H9 (cell line): ENCODE measurements around the gene BAMBI. TPM values are rescaled to one million over a fixed set of nuclear protein-coding genes. Genes with fewer than 3 reads are reported as not detected.

Source experiments
- DNase-seq: peaks from one replicate; pipeline ENCODE4 v3.0.0-alpha.2; 2017
- H2AFZ ChIP-seq: one replicate; pipeline ENCODE4 v1.6.1; 2013; ENCODE audit warnings: mild to moderate bottlenecking, low read length, control low read depth, moderate library complexity
- H2AK5ac ChIP-seq: 2 replicates; pipeline ENCODE4 v1.6.1; 2013; ENCODE audit warnings: low read length, control low read depth, mixed read lengths; ENCODE audit not compliant: insufficient read length
- H2BK120ac ChIP-seq: one replicate; pipeline ENCODE4 v1.6.1; 2013; ENCODE audit warnings: low read depth, mild to moderate bottlenecking, low read length, control low read depth, inconsistent platforms; ENCODE audit not compliant: poor library complexity, severe bottlenecking
- H2BK12ac ChIP-seq: 2 replicates; pipeline ENCODE4 v1.6.1; 2013; ENCODE audit warnings: low read length, control low read depth, mixed read lengths, low read depth; ENCODE audit not compliant: insufficient read length
- H2BK15ac ChIP-seq: 2 replicates; pipeline ENCODE4 v1.6.1; 2013; ENCODE audit warnings: low read depth, low read length, control low read depth
- H2BK20ac ChIP-seq: one replicate; pipeline ENCODE4 v1.6.1; 2013; ENCODE audit warnings: low read depth, mild to moderate bottlenecking, low read length, control low read depth, inconsistent platforms; ENCODE audit not compliant: poor library complexity, severe bottlenecking
- H2BK5ac ChIP-seq: 2 replicates; pipeline ENCODE4 v1.6.1; 2013; ENCODE audit warnings: low read length, control low read depth, mixed read lengths; ENCODE audit not compliant: insufficient read length
- H3K14ac ChIP-seq: 2 replicates; pipeline ENCODE4 v1.6.1; 2013; ENCODE audit warnings: low read length, control low read depth; ENCODE audit not compliant: insufficient read depth
- H3K18ac ChIP-seq: 2 replicates; pipeline ENCODE4 v1.6.1; 2013; ENCODE audit warnings: low read depth, mild to moderate bottlenecking, mixed read lengths, low read length, control low read depth; ENCODE audit not compliant: insufficient read length
- H3K23ac ChIP-seq: 2 replicates; pipeline ENCODE4 v1.6.1; 2013; ENCODE audit warnings: low read length, control low read depth, mixed read lengths, low read depth; ENCODE audit not compliant: insufficient read length
- H3K23me2 ChIP-seq: 2 replicates; pipeline ENCODE4 v1.6.1; 2013; ENCODE audit warnings: low read depth, mild to moderate bottlenecking, mixed read lengths, low read length, control low read depth; ENCODE audit not compliant: insufficient read length, poor library complexity, severe bottlenecking
- H3K27ac ChIP-seq: 2 replicates; pipeline ENCODE4 v1.5.1; 2013; ENCODE audit warnings: low read length, control low read depth, mixed read lengths, low read depth; ENCODE audit not compliant: insufficient read length
- H3K27me3 ChIP-seq: 2 replicates; pipeline ENCODE4 v1.6.1; 2013; ENCODE audit warnings: low read length, control low read depth, inconsistent platforms; ENCODE audit not compliant: insufficient read depth
- H3K4ac ChIP-seq: 2 replicates; pipeline ENCODE4 v1.6.1; 2013; ENCODE audit warnings: low read depth, mild to moderate bottlenecking, control low read depth, inconsistent platforms, low read length, moderate library complexity
- H3K4me1 ChIP-seq: 2 replicates; pipeline ENCODE4 v1.6.1; 2013; ENCODE audit warnings: low read length, control low read depth, inconsistent platforms; ENCODE audit not compliant: insufficient read depth
- H3K4me2 ChIP-seq: 2 replicates; pipeline ENCODE4 v1.6.1; 2013; ENCODE audit warnings: low read length, control low read depth, mixed read lengths; ENCODE audit not compliant: insufficient read length, insufficient read depth
- H3K56ac ChIP-seq: 2 replicates; pipeline ENCODE4 v1.6.1; 2013; ENCODE audit warnings: low read depth, mild to moderate bottlenecking, mixed read lengths, low read length, control low read depth; ENCODE audit not compliant: insufficient read length
- H3K79me1 ChIP-seq: 2 replicates; pipeline ENCODE4 v1.6.1; 2013; ENCODE audit warnings: low read depth, mild to moderate bottlenecking, moderate library complexity, low read length, control low read depth, inconsistent platforms; ENCODE audit not compliant: insufficient read depth, poor library complexity, severe bottlenecking
- H3K79me2 ChIP-seq: 2 replicates; pipeline ENCODE4 v1.6.1; 2013; ENCODE audit warnings: low read length, control low read depth, inconsistent platforms; ENCODE audit not compliant: insufficient read depth
- H3K9ac ChIP-seq: 2 replicates; pipeline ENCODE4 v1.6.1; 2013; ENCODE audit warnings: low read length, control low read depth, mixed read lengths; ENCODE audit not compliant: insufficient read length; ENCODE audit errors: extremely low read depth
- H3K9me3 ChIP-seq: one replicate; pipeline ENCODE4 v1.6.1; 2013; ENCODE audit warnings: low read depth, low read length, inconsistent platforms; ENCODE audit not compliant: control insufficient read depth
- H3T11ph ChIP-seq: one replicate; pipeline ENCODE4 v1.6.1; 2013; ENCODE audit warnings: mild to moderate bottlenecking, low read length, control low read depth, inconsistent platforms
- H4K20me1 ChIP-seq: one replicate; pipeline ENCODE4 v1.6.1; 2013; ENCODE audit not compliant: control insufficient read depth, insufficient read length, insufficient read depth
- H4K5ac ChIP-seq: 2 replicates; pipeline ENCODE4 v1.6.1; 2013; ENCODE audit warnings: low read depth, mild to moderate bottlenecking, mixed read lengths, low read length, control low read depth; ENCODE audit not compliant: insufficient read length
- H4K8ac ChIP-seq: replicated peaks from 2 replicates; pipeline ENCODE4 v1.6.1; 2013; ENCODE audit warnings: low read length, control low read depth, mixed read lengths, low read depth; ENCODE audit not compliant: insufficient read length
- H4K91ac ChIP-seq: 2 replicates; pipeline ENCODE4 v1.6.1; 2013; ENCODE audit warnings: low read depth, mild to moderate bottlenecking, moderate library complexity, mixed read lengths, low read length, control low read depth; ENCODE audit not compliant: insufficient read length
- H3K27ac Mint-ChIP-seq, 3 experiments: 2 replicates in 2 of 3; 3 replicates in 1 of 3; pipeline ENCODE4 v1.8.0; 2020 to 2021; ENCODE audit warnings: mixed read lengths in 3 of 3, mild to moderate bottlenecking in 1 of 3, moderate library complexity in 1 of 3
- H3K27me3 Mint-ChIP-seq: 2 replicates; pipeline ENCODE4 v1.8.0; 2021; ENCODE audit warnings: low read depth, mild to moderate bottlenecking, moderate library complexity, mixed read lengths
- H3K36me3 Mint-ChIP-seq, 3 experiments: 2 replicates in 2 of 3; 3 replicates in 1 of 3; pipeline ENCODE4 v1.8.0; 2020 to 2021; ENCODE audit warnings: low read depth in 3 of 3, mixed read lengths in 3 of 3; ENCODE audit not compliant: insufficient read depth in 1 of 3
- H3K4me1 Mint-ChIP-seq, 2 experiments: 2 replicates each; pipeline ENCODE4 v1.8.0; 2020; ENCODE audit warnings: mixed read lengths in 2 of 2
- H3K4me3 Mint-ChIP-seq, 2 experiments: 2 replicates in 1 of 2; 3 replicates in 1 of 2; pipeline ENCODE4 v1.8.0; 2020 to 2021; ENCODE audit warnings: mild to moderate bottlenecking in 2 of 2, mixed read lengths in 2 of 2, moderate library complexity in 1 of 2
- H3K9me3 Mint-ChIP-seq, 2 experiments: 2 replicates in 1 of 2; 3 replicates in 1 of 2; pipeline ENCODE4 v1.8.0; 2020; ENCODE audit warnings: mild to moderate bottlenecking in 2 of 2, mixed read lengths in 2 of 2, moderate library complexity in 1 of 2
- CTCF ChIP-seq: fragments of 200-600 bp; sonication (generic); conservative IDR thresholded peaks from 3 replicates; pipeline ENCODE4 v1.8.0; 2021; ENCODE audit warnings: antibody characterized with exemption, mild to moderate bottlenecking
- WGBS: extraction: QIAGEN DNeasy Blood & Tissue Kit; methylation state at CpG from one replicate; pipeline ENCODE4 v1.1.7; 2013; ENCODE audit warnings: missing lambda C conversion rate, low lambda C conversion rate, mixed read lengths; ENCODE audit not compliant: insufficient read length; ENCODE audit errors: extremely low coverage; 5-methylcytosine and 5-hydroxymethylcytosine counted together
- total RNA-seq: library from RNA; stranded (reverse); gene quantifications from 2 replicates; pipeline ENCODE4 v1.2.1, GENCODE V29; 2021

Gene BAMBI
- total RNA-seq, 1 experiment from 2014 or later = 16.8 TPM

DNA sequence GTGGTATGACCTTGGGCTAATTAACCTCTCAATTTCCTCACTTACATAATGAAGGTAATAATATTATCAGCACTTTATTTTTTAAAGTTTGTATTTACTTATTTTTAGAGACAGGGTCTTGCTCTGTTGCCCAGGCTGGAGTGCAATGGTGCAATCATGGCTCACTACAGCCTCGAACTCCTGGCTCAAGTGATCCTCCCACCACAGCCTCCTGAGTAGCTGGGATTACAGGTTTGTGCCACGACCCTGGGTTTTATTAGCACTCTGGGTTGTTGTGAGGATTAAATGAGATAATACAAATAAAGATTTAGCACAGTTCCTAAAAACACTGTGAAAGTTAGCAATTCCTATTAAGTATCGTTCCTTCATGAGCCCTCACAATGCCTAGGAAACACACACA, 14.7 kb downstream of the BAMBI start:
- Histone ChIP-seq H2BK120ac (no peak overlapping the region), H2BK20ac (no peak overlapping the region), H3K23ac (no peak overlapping the region), H3K4me1 (peaks cover 2% of the 10 kb centered on the region; the same call in 1 of the 2 replicates), H3K27me3 (no peaks in the 10 kb centered on the region), H4K8ac (no peak overlapping the region), H3K23me2 (no peaks in the 10 kb centered on the region), H3K56ac (no peak overlapping the region), H4K20me1 (no peaks in the 10 kb centered on the region), H2AK5ac (no peak overlapping the region), H3K79me1 (no peaks in the 10 kb centered on the region), H3K4ac (no peak overlapping the region), H2AFZ (no peak overlapping the region), H4K5ac (no peak overlapping the region), H4K91ac (no peak overlapping the region), H2BK5ac (no peak overlapping the region), H2BK15ac (no peak overlapping the region), H3K9ac (no peak overlapping the region), H3K14ac (no peak overlapping the region), H3K18ac (no peak overlapping the region), H3K4me2 (no peak overlapping the region), H3K79me2 (no peaks in the 10 kb centered on the region), H3K9me3 (no peaks in the 10 kb centered on the region), H3T11ph (no peak overlapping the region), H3K27ac (no peak overlapping the region), H2BK12ac (no peak overlapping the region)
- Mint-ChIP-seq H3K9me3 (no peaks in the 10 kb centered on the region), H3K36me3 (no peaks in the 10 kb centered on the region), H3K4me3 (no peak overlapping the region), H3K27ac (no peak overlapping the region), H3K4me1 (peaks cover 24 to 25% of the 10 kb centered on the region in 2 experiments), H3K27me3 (no peaks in the 10 kb centered on the region)
- TF ChIP-seq CTCF = no peak
- no CpG with 5 or more reads among the region's 3 CpGs for WGBS
- no peak for DNase-seq
